ENCODE data around the gene MAPK10. TPM values are rescaled to one million over a fixed set of nuclear protein-coding genes. Genes with fewer than 3 reads are reported as not detected.

MAPK10 gene
- total RNA-seq, 6 experiments from 2014 or later = 0.79 to 1.8 (median 1.1) TPM

DNA sequence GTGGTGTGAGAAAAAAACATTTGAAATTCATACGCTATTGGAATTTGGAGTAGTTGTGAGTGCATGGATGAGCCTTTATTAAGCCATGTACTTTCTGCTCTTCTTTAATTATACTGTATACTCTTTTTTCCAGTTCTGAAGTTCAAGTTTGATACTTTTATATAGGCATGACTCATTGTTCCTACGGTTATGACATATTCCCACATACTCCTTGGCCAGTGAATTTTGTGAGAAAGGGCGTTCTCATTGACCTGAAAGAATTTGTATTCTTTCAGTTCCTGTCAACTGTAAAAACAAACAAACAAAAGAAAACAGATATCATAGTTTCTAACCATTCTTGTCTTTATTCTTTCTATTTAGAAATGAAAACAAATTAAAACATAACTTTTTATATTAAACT is 407.3 kb downstream of the MAPK10 start:
- Mint-ChIP-seq H3K27me3 (ENCODE audit: insufficient read depth) (no peaks in the 10 kb centered on the region; the same call in none of the 2 replicates), H3K4me1 (ENCODE audit: low read depth) (peaks cover 51% of the 10 kb centered on the region), H3K36me3 (ENCODE audit: low read depth) (no peaks in the 10 kb centered on the region), H3K9me3 (no peaks in the 10 kb centered on the region), H3K4me3 (peak overlapping the region; percentile 27; the same call in 1 of the 2 replicates), H3K27ac (peak overlapping the region; percentile 81)
- TF ChIP-seq, protein P1, sequence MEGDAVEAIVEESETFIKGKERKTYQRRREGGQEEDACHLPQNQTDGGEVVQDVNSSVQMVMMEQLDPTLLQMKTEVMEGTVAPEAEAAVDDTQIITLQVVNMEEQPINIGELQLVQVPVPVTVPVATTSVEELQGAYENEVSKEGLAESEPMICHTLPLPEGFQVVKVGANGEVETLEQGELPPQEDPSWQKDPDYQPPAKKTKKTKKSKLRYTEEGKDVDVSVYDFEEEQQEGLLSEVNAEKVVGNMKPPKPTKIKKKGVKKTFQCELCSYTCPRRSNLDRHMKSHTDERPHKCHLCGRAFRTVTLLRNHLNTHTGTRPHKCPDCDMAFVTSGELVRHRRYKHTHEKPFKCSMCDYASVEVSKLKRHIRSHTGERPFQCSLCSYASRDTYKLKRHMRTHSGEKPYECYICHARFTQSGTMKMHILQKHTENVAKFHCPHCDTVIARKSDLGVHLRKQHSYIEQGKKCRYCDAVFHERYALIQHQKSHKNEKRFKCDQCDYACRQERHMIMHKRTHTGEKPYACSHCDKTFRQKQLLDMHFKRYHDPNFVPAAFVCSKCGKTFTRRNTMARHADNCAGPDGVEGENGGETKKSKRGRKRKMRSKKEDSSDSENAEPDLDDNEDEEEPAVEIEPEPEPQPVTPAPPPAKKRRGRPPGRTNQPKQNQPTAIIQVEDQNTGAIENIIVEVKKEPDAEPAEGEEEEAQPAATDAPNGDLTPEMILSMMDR (IDR thresholded peaks at IDR 0.05) = no peak
- DNase-seq = peak; percentile 59

DNA sequence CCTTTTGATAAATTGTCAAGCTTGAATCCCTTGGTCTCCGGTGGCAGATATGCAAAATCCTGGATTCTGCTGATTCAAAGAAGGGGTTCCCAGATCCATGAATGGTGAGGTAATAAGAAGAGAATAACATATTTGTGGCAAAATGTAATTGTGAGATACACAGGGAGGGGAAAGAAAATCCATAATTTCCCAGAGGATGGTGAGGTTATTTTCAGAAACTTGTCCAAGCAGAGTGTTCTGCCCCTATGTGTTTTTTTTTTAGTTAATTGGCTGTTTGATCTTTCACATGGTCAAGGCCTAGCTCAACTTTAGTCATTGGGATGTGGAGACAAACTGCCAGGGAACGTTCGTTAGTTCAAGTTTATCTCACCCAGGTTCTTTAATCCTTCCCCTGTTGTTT is 408.8 kb downstream of the MAPK10 start:
- Mint-ChIP-seq H3K36me3 (ENCODE audit: low read depth) (no peaks in the 10 kb centered on the region), H3K9me3 (no peaks in the 10 kb centered on the region), H3K4me1 (ENCODE audit: low read depth) (peaks cover 37% of the 10 kb centered on the region), H3K27ac (no peak overlapping the region), H3K4me3 (no peak overlapping the region), H3K27me3 (ENCODE audit: insufficient read depth) (no peaks in the 10 kb centered on the region; the same call in none of the 2 replicates)
- no peak for DNase-seq
- TF ChIP-seq, protein P1 (IDR thresholded peaks at IDR 0.05) = no peak

DNA sequence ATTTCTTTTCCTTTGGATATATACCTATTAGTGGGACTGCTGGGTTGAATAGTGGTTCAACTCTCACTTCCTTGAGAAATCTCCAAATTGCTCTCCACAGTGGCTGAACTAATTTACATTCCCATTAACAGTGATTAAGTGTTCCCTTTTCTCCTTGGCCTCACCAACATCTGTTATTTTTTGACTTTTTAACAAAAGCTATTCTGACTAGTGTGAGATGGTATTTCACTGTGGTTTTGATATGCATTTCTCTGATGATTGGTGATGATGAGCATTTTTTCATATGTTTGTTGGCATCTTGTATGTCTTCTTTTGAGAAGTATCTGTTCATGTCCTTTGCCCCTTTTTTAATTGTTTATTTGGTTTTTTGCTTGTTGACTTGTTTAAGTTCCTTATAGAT is 413.0 kb downstream of the MAPK10 start:
- TF ChIP-seq, protein P1 (IDR thresholded peaks at IDR 0.05) = no peak
- Mint-ChIP-seq H3K36me3 (ENCODE audit: low read depth) (peaks cover 13% of the 10 kb centered on the region), H3K9me3 (no peaks in the 10 kb centered on the region), H3K4me3 (no peak overlapping the region), H3K27me3 (ENCODE audit: insufficient read depth) (no peaks in the 10 kb centered on the region), H3K27ac (no peak overlapping the region), H3K4me1 (ENCODE audit: low read depth) (peaks cover 6% of the 10 kb centered on the region; the same call in 1 of the 2 replicates)
- DNase-seq = no peak

DNA sequence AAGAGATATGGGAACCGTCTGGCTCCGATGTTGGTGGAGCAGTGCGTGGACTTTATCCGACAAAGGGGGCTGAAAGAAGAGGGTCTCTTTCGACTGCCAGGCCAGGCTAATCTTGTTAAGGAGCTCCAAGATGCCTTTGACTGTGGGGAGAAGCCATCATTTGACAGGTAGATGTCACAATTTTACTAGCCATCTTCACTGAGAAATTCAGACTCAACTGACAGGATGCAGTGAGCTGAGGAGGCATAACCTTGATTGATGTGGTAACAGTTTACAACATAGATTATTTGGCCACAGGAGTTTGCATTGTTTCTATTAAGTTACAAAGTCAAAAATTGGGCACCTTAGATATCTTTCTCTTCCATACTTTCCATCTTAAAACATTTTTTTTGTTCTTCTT is 417.7 kb downstream of the MAPK10 start:
- H3K4me1 Mint-ChIP-seq (ENCODE audit: low read depth) = peaks cover 14% of the 10 kb centered on the region
- no peak for DNase-seq
- no peaks in the 10 kb centered on the region for H3K9me3 Mint-ChIP-seq
- no peaks in the 10 kb centered on the region for H3K27me3 Mint-ChIP-seq (ENCODE audit: insufficient read depth)
- no peak overlapping the region for H3K27ac Mint-ChIP-seq
- TF ChIP-seq, protein P1 (IDR thresholded peaks at IDR 0.05) = no peak
- H3K4me3 Mint-ChIP-seq = no peak overlapping the region
- peaks cover 13% of the 10 kb centered on the region for H3K36me3 Mint-ChIP-seq (ENCODE audit: low read depth)

DNA sequence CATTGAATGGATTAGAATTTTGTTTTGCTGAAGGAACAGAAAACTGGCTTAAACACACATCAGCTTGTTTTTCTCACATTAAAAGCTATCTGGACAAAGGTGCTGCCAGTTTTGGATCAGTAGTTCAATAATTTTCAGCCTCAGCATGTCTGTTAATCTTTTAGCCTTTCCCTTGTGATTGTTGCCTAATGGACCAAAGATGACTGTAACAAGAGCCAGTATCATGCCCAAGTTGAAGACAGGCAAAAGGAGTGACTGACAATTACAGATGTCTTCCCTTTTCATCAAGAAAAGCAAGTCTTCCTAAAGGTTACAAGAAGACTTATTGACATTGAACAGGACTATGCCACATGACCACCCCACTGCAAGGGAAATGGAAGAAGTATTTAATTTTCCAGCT is 419.7 kb downstream of the MAPK10 start:
- peaks cover 13% of the 10 kb centered on the region for H3K36me3 Mint-ChIP-seq (ENCODE audit: low read depth)
- TF ChIP-seq, protein P1 (IDR thresholded peaks at IDR 0.05) = no peak
- H3K4me1 Mint-ChIP-seq (ENCODE audit: low read depth) = peaks cover 14% of the 10 kb centered on the region
- H3K27ac Mint-ChIP-seq = peak overlapping the region; percentile 46
- no peak for DNase-seq
- H3K27me3 Mint-ChIP-seq (ENCODE audit: insufficient read depth) = no peaks in the 10 kb centered on the region
- H3K4me3 Mint-ChIP-seq = peak overlapping the region; percentile 68
- no peaks in the 10 kb centered on the region for H3K9me3 Mint-ChIP-seq

Other genes with a start within 250 kb of the MAPK10 start
- 10 to 100 TPM; 48.2 to 65.7 (median 58.1) TPM for gene PTPN13, start 234.3 kb upstream of the MAPK10 start, total RNA-seq (2021; fragmentation: NEBNext Ultra II Directional; extraction: Animal tissue kit (Norgen Biotek cat#: 25700))